ENCODE results near the gene GRIA4.
"Not testable (repeated sequence)": the region's sequence is repeated elsewhere in the genome, so short reads cannot be mapped to it uniquely, and the experiment has no call there.

The GRIA4 gene

GRCh38 chr11:105763594-105763993 lies 153.7 kb downstream of the GRIA4 start:
- Histone ChIP-seq H3K4me3 (ENCODE audit: low read depth, low read length) (no peak overlapping the region), H3K36me3 (replicated peaks) (no peaks in the 10 kb centered on the region), H3K27me3 (replicated peaks) (no peaks in the 10 kb centered on the region), H3K27ac (no peak overlapping the region)
- DNase-seq: no peak
- no peak for TF ChIP-seq CTCF (IDR thresholded peaks at IDR 0.05; ENCODE audit: low read depth, low read length, missing control alignments)
- in situ Hi-C loops (cut with HindIII; ENCODE audit: low pct_ligation_motif_present, low sequenced_read_pairs): no loop called here

- in situ Hi-C loops (cut with HindIII; ENCODE audit: low pct_ligation_motif_present, low sequenced_read_pairs): no loop called here
Observed at GRCh38 chr11:105767931-105768330, 158.1 kb downstream of the GRIA4 start.

GRCh38 chr11:105769627-105770026 lies 159.8 kb downstream of the GRIA4 start:
- no peaks in the 10 kb centered on the region for H3K36me3 ChIP-seq (replicated peaks)
- no peaks in the 10 kb centered on the region for H3K27me3 ChIP-seq (replicated peaks)
- TF ChIP-seq CTCF (IDR thresholded peaks at IDR 0.05; ENCODE audit: low read depth, low read length, missing control alignments): no peak
- H3K27ac ChIP-seq: no peak overlapping the region
- DNase-seq: no peak
- in situ Hi-C loops (cut with HindIII; ENCODE audit: low pct_ligation_motif_present, low sequenced_read_pairs): no loop called here
- no peak overlapping the region for H3K4me3 ChIP-seq (ENCODE audit: low read depth, low read length)

More at GRCh38 chr11:105767931-105768330, 158.1 kb downstream of the GRIA4 start:
- Histone ChIP-seq H3K36me3 (replicated peaks) (no peaks in the 10 kb centered on the region), H3K27ac (no peak overlapping the region), H3K4me3 (ENCODE audit: low read depth, low read length) (no peak overlapping the region), H3K27me3 (replicated peaks) (no peaks in the 10 kb centered on the region)
- DNase-seq: no peak
- TF ChIP-seq CTCF (IDR thresholded peaks at IDR 0.05; ENCODE audit: low read depth, low read length, missing control alignments): no peak

GRCh38 chr11:105773452-105773851 lies 163.6 kb downstream of the GRIA4 start:
- H3K36me3 ChIP-seq (replicated peaks); H3K4me3 ChIP-seq (ENCODE audit: low read depth, low read length); DNase-seq; H3K27ac ChIP-seq; in situ Hi-C loops (cut with HindIII; ENCODE audit: low pct_ligation_motif_present, low sequenced_read_pairs); H3K27me3 ChIP-seq (replicated peaks): not testable (repeated sequence)

- Histone ChIP-seq H3K27ac (no peak overlapping the region), H3K27me3 (replicated peaks) (no peaks in the 10 kb centered on the region), H3K36me3 (replicated peaks) (no peaks in the 10 kb centered on the region), H3K4me3 (ENCODE audit: low read depth, low read length) (no peak overlapping the region)
- no peak for DNase-seq
- in situ Hi-C loops (cut with HindIII; ENCODE audit: low pct_ligation_motif_present, low sequenced_read_pairs): no loop called here
- TF ChIP-seq CTCF (IDR thresholded peaks at IDR 0.05; ENCODE audit: low read depth, low read length, missing control alignments): no peak
Observed at GRCh38 chr11:105774899-105775298, 165.0 kb downstream of the GRIA4 start.

- Histone ChIP-seq H3K36me3 (replicated peaks) (no peaks in the 10 kb centered on the region), H3K4me3 (ENCODE audit: low read depth, low read length) (no peak overlapping the region), H3K27me3 (replicated peaks) (no peaks in the 10 kb centered on the region), H3K27ac (no peak overlapping the region)
- in situ Hi-C loops (cut with HindIII; ENCODE audit: low pct_ligation_motif_present, low sequenced_read_pairs): no loop called here
- no peak for TF ChIP-seq CTCF (IDR thresholded peaks at IDR 0.05; ENCODE audit: low read depth, low read length, missing control alignments)
- no peak for DNase-seq
Observed at GRCh38 chr11:105780781-105781525, 171.1 kb downstream of the GRIA4 start.
